AG04449 (cell line): ENCODE data around the gene MCU.

ENCODE experiments used
- CTCF ChIA-PET: fragments of 350-600 bp; formaldehyde crosslinking; extraction: SDS; loops from one replicate; lab custom pipeline; 2021; ENCODE audit warnings: antibody characterized with exemption; lab: Yijun Ruan, JAX
- POLR2A ChIA-PET: fragments of 400-600, 350-600 bp; formaldehyde crosslinking; extraction: SDS; loops from one replicate; lab custom pipeline; 2020; ENCODE audit warnings: antibody characterized with exemption, inconsistent platforms; lab: Yijun Ruan, JAX
- DNase-seq: peaks from one replicate; pipeline ENCODE4 v3.0.0-alpha.2; 2010; ENCODE audit warnings: low read depth, low spot score
- H3K4me3 ChIP-seq: 2 replicates; pipeline ENCODE4 v1.5.1; 2011; ENCODE audit warnings: low read depth, mild to moderate bottlenecking, control low read depth, low read length
- TF ChIP-seq, protein P1 (sequence below): IDR thresholded peaks from one replicate; pipeline ENCODE4 v1.5.1; 2011; ENCODE audit warnings: mild to moderate bottlenecking, moderate library complexity, low read length, control low read depth, inconsistent platforms; ENCODE audit not compliant: insufficient read depth; ENCODE audit errors: missing control alignments

Gene MCU

DNA sequence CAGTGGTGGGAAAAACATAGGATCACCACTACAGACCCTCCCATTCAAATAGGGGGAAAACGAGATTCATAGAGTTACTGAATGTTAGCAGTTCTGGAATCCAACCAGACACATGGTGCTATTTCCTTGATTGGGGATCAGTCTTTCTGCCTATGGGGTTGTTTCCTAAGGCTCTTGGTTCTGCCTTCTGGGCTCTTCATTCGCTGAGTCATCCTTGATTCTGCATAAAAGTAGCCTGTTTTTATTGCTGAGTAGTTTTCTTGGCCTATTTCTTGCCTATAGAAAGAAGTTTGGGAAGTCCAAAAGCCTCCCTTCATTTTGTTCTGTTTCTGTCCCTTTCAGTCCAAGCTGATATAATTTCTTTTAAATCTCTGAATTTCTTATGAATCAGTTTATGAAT is 102.3 kb downstream of the MCU start:
- no peak overlapping the region for H3K4me3 ChIP-seq
- no peak for DNase-seq
- CTCF ChIA-PET, result interaction anchor here (1.1 kb wide), 1 partner anchor 9 kb away, joined by 5 read pairs; no protein-coding TSS in a partner anchor
- TF ChIP-seq, protein P1, sequence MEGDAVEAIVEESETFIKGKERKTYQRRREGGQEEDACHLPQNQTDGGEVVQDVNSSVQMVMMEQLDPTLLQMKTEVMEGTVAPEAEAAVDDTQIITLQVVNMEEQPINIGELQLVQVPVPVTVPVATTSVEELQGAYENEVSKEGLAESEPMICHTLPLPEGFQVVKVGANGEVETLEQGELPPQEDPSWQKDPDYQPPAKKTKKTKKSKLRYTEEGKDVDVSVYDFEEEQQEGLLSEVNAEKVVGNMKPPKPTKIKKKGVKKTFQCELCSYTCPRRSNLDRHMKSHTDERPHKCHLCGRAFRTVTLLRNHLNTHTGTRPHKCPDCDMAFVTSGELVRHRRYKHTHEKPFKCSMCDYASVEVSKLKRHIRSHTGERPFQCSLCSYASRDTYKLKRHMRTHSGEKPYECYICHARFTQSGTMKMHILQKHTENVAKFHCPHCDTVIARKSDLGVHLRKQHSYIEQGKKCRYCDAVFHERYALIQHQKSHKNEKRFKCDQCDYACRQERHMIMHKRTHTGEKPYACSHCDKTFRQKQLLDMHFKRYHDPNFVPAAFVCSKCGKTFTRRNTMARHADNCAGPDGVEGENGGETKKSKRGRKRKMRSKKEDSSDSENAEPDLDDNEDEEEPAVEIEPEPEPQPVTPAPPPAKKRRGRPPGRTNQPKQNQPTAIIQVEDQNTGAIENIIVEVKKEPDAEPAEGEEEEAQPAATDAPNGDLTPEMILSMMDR, result no peak
- POLR2A ChIA-PET, result no interaction called here

DNA sequence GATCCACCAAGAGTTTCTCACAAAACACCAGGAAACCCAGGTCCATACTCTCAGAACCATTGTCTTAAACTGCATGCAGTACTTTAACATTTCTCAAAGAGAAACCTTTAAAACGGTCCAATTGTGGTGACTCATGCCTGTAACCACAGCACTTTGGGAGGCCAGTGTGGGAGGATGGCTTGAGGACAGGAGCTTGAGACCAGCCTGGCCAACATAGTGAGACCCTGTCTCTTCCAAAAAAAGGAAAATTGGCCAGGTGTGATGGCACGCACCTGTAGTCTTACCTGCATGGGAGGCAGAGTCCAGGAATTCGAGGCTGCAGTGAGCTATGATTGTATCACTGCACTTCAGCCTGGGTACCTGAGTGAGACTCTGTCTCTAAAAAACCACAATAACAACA is 104.1 kb downstream of the MCU start:
- ChIA-PET CTCF (interaction anchor here (0.9 kb wide), 1 partner anchor 16 kb away, joined by 3 read pairs; no protein-coding TSS in a partner anchor), POLR2A (interaction anchor here (0.5 kb wide), 1 partner anchor 279 kb away, joined by 3 read pairs; no protein-coding TSS in a partner anchor)
- TF ChIP-seq, protein P1, result no peak
- no peak overlapping the region for H3K4me3 ChIP-seq
- DNase-seq, result no peak

DNA sequence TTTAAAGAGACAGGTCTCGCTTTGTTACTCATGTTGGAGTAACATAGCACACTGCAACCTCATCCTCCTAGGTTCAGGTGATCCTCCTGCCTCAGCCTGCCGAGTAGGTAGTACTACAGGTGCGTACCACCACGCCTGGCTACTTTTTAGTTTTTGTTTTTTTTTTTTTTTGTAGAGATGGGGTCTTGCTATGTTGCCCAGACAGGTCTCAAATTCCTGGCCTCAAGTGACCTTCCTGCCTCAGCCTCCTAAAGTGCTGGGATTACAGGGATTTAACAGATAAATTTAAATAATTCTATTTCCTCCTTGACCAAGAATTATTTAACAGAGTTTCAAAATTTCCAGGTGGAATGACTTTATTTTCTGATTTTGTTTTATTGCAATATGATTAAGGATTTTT is 104.6 kb downstream of the MCU start:
- TF ChIP-seq, protein P1, result no peak
- ChIA-PET CTCF (interaction anchor here (0.9 kb wide), 1 partner anchor 15 kb away, joined by 3 read pairs; no protein-coding TSS in a partner anchor), POLR2A (interaction anchor here (0.5 kb wide), 1 partner anchor 279 kb away, joined by 3 read pairs; no protein-coding TSS in a partner anchor)
- no peak overlapping the region for H3K4me3 ChIP-seq
- no peak for DNase-seq

DNA sequence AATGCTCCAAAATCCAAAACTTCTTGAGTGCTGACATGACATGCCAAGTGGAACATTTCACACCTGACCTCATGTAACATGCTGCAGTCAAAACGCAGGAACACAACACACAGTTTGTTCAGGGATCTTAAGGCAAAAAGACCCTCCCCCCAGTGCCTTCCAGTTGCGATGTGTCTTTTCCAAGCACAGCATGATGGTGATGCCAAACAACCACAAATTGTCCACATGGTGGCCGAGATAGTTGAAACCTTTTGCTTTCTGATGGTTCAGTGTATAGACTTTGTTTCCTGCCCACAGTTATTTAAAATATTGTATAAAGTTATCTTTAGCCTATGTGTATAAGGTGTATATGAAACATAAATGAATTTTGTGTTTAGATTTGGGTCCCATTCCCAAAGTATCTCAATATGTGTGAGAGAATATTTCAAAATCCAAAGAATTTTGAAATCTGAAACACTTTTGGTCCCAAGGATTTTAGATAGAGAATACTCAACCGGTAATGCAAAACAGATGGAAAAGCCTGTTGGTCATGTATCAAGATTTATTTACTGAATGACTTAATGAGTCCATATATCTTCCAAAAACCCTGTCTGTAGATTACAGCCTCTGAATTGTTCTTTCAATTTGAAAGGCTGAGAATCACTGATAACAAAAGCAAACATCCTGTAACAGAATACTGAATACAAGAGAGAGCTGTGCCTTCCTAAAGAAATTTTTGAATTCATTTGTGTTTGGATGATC is 108.2 kb downstream of the MCU start:
- DNase-seq, result no peak
- POLR2A ChIA-PET, result no interaction called here
- CTCF ChIA-PET, result no interaction called here

DNA sequence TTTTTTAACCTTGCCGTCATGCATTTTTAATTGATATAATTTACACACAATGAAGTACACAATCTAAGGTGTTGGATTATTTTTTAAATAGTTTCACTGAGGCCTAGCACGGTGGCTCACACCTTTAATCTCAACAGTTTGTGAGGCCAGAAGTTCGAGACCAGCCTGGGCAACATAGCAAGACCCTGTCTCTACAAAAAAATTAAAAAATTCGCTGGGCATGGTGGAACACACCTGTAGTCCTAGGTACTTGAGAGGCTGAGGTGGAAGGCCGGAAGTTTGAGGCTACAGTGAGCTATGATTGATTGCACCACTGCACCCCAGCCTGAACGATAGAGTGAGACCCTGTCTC is 108.8 kb downstream of the MCU start:
- H3K4me3 ChIP-seq, result no peak overlapping the region
- CTCF ChIA-PET, result no interaction called here
- POLR2A ChIA-PET, result no interaction called here
- DNase-seq, result no peak
- TF ChIP-seq, protein P1, result no peak

More for the DNA sequence above, 108.2 kb downstream of the MCU start:
- TF ChIP-seq, protein P1, result no peak
- no peak overlapping the region for H3K4me3 ChIP-seq

DNA sequence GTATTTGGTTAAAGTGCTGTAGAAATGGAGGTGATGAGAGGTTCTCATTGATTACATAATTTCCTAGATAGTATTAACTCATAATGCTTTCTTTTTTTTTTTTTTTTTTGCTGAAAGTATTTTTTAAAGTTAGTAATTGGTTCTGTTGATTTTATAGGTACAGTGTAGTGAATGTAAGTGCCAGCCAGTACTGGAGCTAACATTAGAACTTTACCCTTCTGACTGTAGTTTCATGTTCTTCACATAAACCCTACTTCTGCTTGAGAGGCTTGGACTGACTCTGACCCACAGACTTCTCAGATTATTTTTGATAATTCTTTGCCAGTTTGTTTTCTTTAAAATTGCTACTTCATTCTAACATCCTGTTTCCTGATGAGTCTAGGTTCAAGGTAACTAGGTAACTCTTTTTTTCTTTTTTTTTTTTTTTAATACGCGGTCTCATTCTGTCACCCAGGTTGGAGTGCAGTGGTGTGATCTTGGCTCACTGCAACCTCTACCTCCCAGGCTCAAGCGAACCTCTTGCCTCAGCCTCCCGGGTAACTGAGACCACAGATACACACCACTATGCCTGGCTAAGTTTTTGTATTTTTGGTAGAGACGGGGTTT is 109.4 kb downstream of the MCU start:
- no peak overlapping the region for H3K4me3 ChIP-seq
- no peak for DNase-seq
- TF ChIP-seq, protein P1, result no peak
- ChIA-PET POLR2A (no interaction called here), CTCF (interaction anchor here (1.5 kb wide), 1 partner anchor 17 kb away, joined by 4 read pairs; no protein-coding TSS in a partner anchor)
